HCT116 (cell line): ENCODE data around the gene VWA7. TPM values are rescaled to one million over a fixed set of nuclear protein-coding genes. Genes with fewer than 3 reads are reported as not detected.

ENCODE experiments used
- ATAC-seq: fragments of 200-7000 bp; cut with Tn5 transposase; 2 replicates; pipeline ENCODE4 v1.9.1; 2020; ENCODE audit warnings: mild to moderate bottlenecking, moderate library complexity
- BruUV-seq: library from RNA; stranded (reverse); fragments of 400-500 nt; replicated peaks from 2 replicates; lab custom pipeline; 2021; lab: Mats Ljungman, UMichigan
- CTCF ChIA-PET: fragments of 300-600 bp; sonication (Branson Sonifier 250); formaldehyde crosslinking; loops from one replicate; lab custom pipeline; 2021; ENCODE audit warnings: antibody characterized with exemption; lab: Charles Lee
- POLR2A ChIA-PET: fragments of 300-600, 350-600 bp; sonication (Branson Sonifier 250); formaldehyde crosslinking; loops from one replicate; lab custom pipeline; 2021; ENCODE audit warnings: antibody characterized with exemption; lab: Charles Lee
- RAD21 ChIA-PET, 2 experiments: fragments of 300-600 bp; sonication (Branson Sonifier 250); formaldehyde crosslinking; loops; one replicate each; lab custom pipeline; 2023; ENCODE audit warnings: low total read pairs in 2 of 2; ENCODE audit not compliant: uncharacterized antibody in 2 of 2, unreplicated experiment in 2 of 2, low non-redundant PET in 1 of 2; lab: Charles Lee
- DNase-seq: peaks from one replicate; pipeline ENCODE4 v3.0.0-alpha.2; 2010; ENCODE audit warnings: low read depth, low spot score
- H2AFZ ChIP-seq: fragments of 200-600 bp; shearing (Covaris generic), sonication (generic); 2 replicates; pipeline ENCODE4 v1.6.1; 2017; ENCODE audit warnings: low read depth, mixed run types, mixed read lengths, antibody characterized with exemption, low read length; ENCODE audit not compliant: poor library complexity, severe bottlenecking
- H3K27ac ChIP-seq: 2 replicates; pipeline ENCODE4 v1.5.1; 2012; ENCODE audit warnings: low read depth, low read length
- H3K27me3 ChIP-seq: fragments of 200-600 bp; sonication (generic); 2 replicates; pipeline ENCODE4 v1.6.1; 2016; ENCODE audit warnings: mixed run types, low read length, mixed read lengths; ENCODE audit not compliant: insufficient read depth
- H3K36me3 ChIP-seq, 2 experiments: fragments of 200-500 bp in 1 of 2; fragments of 200-600 bp in 1 of 2; sonication (Bioruptor generic) in 1 of 2; sonication (generic) in 1 of 2; 2 replicates each; pipeline versions ENCODE4 v1.5.1 to v1.6.1; 2014 to 2016; ENCODE audit warnings: low read length in 2 of 2, inconsistent platforms in 1 of 2, mixed read lengths in 1 of 2, mixed run types in 1 of 2; ENCODE audit not compliant: insufficient read depth in 2 of 2, control insufficient read depth in 1 of 2
- H3K4me1 ChIP-seq, 2 experiments: fragments of 200-600 bp in 1 of 2; sonication (generic) in 1 of 2; 2 replicates each; pipeline versions ENCODE4 v1.5.1 to v1.6.1; 2012 to 2017; ENCODE audit warnings: low read length in 2 of 2, inconsistent platforms in 1 of 2, mild to moderate bottlenecking in 1 of 2, mixed read lengths in 1 of 2, mixed run types in 1 of 2, moderate library complexity in 1 of 2; ENCODE audit not compliant: insufficient read depth in 2 of 2, control insufficient read depth in 1 of 2
- H3K4me2 ChIP-seq: fragments of 200-600 bp; sonication (generic); 2 replicates; pipeline ENCODE4 v1.6.1; 2017; ENCODE audit warnings: mixed run types, low read length, mixed read lengths
- H3K4me3 ChIP-seq, 2 experiments: fragments of 200-600 bp in 1 of 2; sonication (generic) in 1 of 2; replicated peaks in 1 of 2; 2 replicates each; pipeline ENCODE4 v1.5.1; 2011 to 2016; ENCODE audit warnings: low read length in 2 of 2, control low read depth in 1 of 2, low read depth in 1 of 2, mild to moderate bottlenecking in 1 of 2, mixed read lengths in 1 of 2, mixed run types in 1 of 2
- H3K79me2 ChIP-seq: fragments of 200-600 bp; sonication (generic); 2 replicates; pipeline ENCODE4 v1.6.1; 2017; ENCODE audit warnings: mild to moderate bottlenecking, mixed run types, low read length, moderate library complexity, mixed read lengths; ENCODE audit not compliant: insufficient read depth
- H3K9ac ChIP-seq: fragments of 200-600 bp; sonication (generic); 2 replicates; pipeline ENCODE4 v1.6.1; 2016; ENCODE audit warnings: low read length, mixed read lengths
- H3K9me2 ChIP-seq: fragments of 200-600 bp; sonication (generic), shearing (Covaris generic); 2 replicates; pipeline ENCODE4 v1.6.1; 2017; ENCODE audit warnings: mixed run types, mild to moderate bottlenecking, moderate library complexity; ENCODE audit not compliant: insufficient read depth
- H3K9me3 ChIP-seq, 2 experiments: fragments of 200-500 bp in 1 of 2; fragments of 200-600 bp in 1 of 2; sonication (Bioruptor generic) in 1 of 2; sonication (generic) in 1 of 2; 2 replicates each; pipeline ENCODE4 v1.6.1; 2014 to 2017; ENCODE audit warnings: low read length in 2 of 2, mixed read lengths in 2 of 2, inconsistent platforms in 1 of 2, low read depth in 1 of 2, mild to moderate bottlenecking in 1 of 2, mixed run types in 1 of 2, moderate library complexity in 1 of 2; ENCODE audit not compliant: control insufficient read depth in 1 of 2, insufficient read depth in 1 of 2
- H4K20me1 ChIP-seq: fragments of 200-600 bp; sonication (generic), shearing (Covaris generic); 2 replicates; pipeline ENCODE4 v1.6.1; 2017; ENCODE audit warnings: mixed run types, mild to moderate bottlenecking, moderate library complexity; ENCODE audit not compliant: insufficient read depth
- CEBPB ChIP-seq: IDR thresholded peaks from 2 replicates; pipeline ENCODE4 v1.6.1; 2012; ENCODE audit warnings: low read depth
- EGR1 ChIP-seq: IDR thresholded peaks from 2 replicates; pipeline ENCODE4 v1.6.1; 2012; ENCODE audit warnings: low read depth
- EZH2phosphoT487 ChIP-seq: fragments of 200-600 bp; IDR thresholded peaks from 2 replicates; pipeline ENCODE4 v1.6.1; 2018; ENCODE audit warnings: antibody characterized with exemption, borderline replicate concordance
- FOSL1 ChIP-seq: IDR thresholded peaks from 2 replicates; pipeline ENCODE4 v1.6.1; 2012; ENCODE audit warnings: low read depth
- POLR2A ChIP-seq: IDR thresholded peaks from 2 replicates; pipeline ENCODE4 v1.7.0; 2011; ENCODE audit warnings: borderline replicate concordance; ENCODE audit not compliant: insufficient read depth, insufficient read length; ENCODE audit errors: extremely low read depth
- POLR2AphosphoS5 ChIP-seq: IDR thresholded peaks from 2 replicates; pipeline ENCODE4 v1.6.1; 2011; ENCODE audit warnings: mild to moderate bottlenecking, low read depth, low read length, moderate library complexity
- RAD21 ChIP-seq: IDR thresholded peaks from 2 replicates; pipeline ENCODE4 v1.6.1; 2012; ENCODE audit warnings: low read depth, mild to moderate bottlenecking
- SP1 ChIP-seq: IDR thresholded peaks from 2 replicates; pipeline ENCODE4 v1.6.1; 2012; ENCODE audit warnings: low read depth
- SRF ChIP-seq: IDR thresholded peaks from 2 replicates; pipeline ENCODE4 v1.6.1; 2012; ENCODE audit warnings: low read depth
- TCF7L2 ChIP-seq: IDR thresholded peaks from 2 replicates; pipeline ENCODE4 v1.7.0; 2011; ENCODE audit warnings: borderline replicate concordance, inconsistent platforms; ENCODE audit not compliant: insufficient read depth, insufficient read length; ENCODE audit errors: extremely low read depth
- ZNF274 ChIP-seq: fragments of 200-500 bp; sonication (Bioruptor generic); IDR thresholded peaks from 2 replicates; pipeline ENCODE4 v1.6.1; 2014; ENCODE audit warnings: mild to moderate bottlenecking, low read depth, low read length, inconsistent platforms
- intact Hi-C: fragments of 100-400 bp; cut with micrococcal nuclease; formaldehyde crosslinking; loops from 2 replicates; pipeline ENCODE4 v1.10.0; 2022
- total RNA-seq: library from RNA; stranded (reverse); gene quantifications from one replicate; pipeline ENCODE4 v1.2.1, GENCODE V29; 2021; ENCODE audit not compliant: unreplicated experiment
- TF ChIP-seq, protein P1 (sequence below): IDR thresholded peaks from 2 replicates; pipeline ENCODE4 v1.6.1; 2012
- TF ChIP-seq, protein P2 (sequence below): IDR thresholded peaks from 2 replicates; pipeline ENCODE4 v1.6.1; 2012
- TF ChIP-seq, protein P3 (sequence below): IDR thresholded peaks from 2 replicates; pipeline ENCODE4 v1.6.1; 2011; ENCODE audit warnings: mild to moderate bottlenecking, low read length, moderate library complexity; ENCODE audit not compliant: insufficient replicate concordance; ENCODE audit errors: extremely low read depth
- TF ChIP-seq, protein P4 (sequence below), 3 experiments: fragments of 200-600 bp in 1 of 3; sonication (generic) in 1 of 3; IDR thresholded peaks in 2 of 3; conservative IDR thresholded peaks in 1 of 3; 2 replicates each; pipeline ENCODE4 v1.5.1; 2012 to 2017; ENCODE audit warnings: low read depth in 2 of 3, low read length in 2 of 3, antibody characterized with exemption in 1 of 3, borderline replicate concordance in 1 of 3, control low read depth in 1 of 3, mild to moderate bottlenecking in 1 of 3, mixed read lengths in 1 of 3, mixed run types in 1 of 3, moderate library complexity in 1 of 3; ENCODE audit not compliant: insufficient read depth in 1 of 3

The VWA7 gene
- total RNA-seq, 1 experiment from 2014 or later = 14.6 TPM

DNA sequence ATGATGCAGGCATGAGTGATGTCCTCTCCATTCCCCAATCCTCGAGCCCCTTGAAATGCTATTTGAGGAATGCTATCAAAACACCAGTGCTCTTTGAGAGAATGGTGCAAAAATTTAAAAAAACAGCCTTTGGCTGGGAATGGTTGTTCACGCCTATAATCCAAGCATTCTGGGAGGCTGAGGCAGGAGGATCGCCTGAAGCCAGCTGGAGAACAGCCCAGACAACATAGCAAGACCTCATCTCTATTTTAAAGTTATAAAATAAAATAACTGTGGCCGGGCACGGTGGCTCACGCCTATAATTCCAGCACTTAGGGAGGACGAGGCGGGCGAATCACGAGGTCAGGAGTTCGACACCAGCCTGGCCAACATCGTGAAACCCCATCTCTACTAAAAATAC is 22.7 kb upstream of the VWA7 start:
- no TSS peak for BruUV-seq
- H3K27ac ChIP-seq = no peak overlapping the region
- RAD21 ChIA-PET = no interaction called here
- TF ChIP-seq, protein P1, sequence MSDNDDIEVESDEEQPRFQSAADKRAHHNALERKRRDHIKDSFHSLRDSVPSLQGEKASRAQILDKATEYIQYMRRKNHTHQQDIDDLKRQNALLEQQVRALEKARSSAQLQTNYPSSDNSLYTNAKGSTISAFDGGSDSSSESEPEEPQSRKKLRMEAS = no peak
- TF ChIP-seq SRF (no peak), TCF7L2 (no peak), POLR2A (no peak), CEBPB (no peak), SP1 (no peak), FOSL1 (no peak), EZH2phosphoT487 (no peak), ZNF274 (no peak), POLR2AphosphoS5 (no peak), RAD21 (no peak), EGR1 (no peak)
- TF ChIP-seq, protein P2, sequence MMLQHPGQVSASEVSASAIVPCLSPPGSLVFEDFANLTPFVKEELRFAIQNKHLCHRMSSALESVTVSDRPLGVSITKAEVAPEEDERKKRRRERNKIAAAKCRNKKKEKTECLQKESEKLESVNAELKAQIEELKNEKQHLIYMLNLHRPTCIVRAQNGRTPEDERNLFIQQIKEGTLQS = no peak
- TF ChIP-seq, protein P3, sequence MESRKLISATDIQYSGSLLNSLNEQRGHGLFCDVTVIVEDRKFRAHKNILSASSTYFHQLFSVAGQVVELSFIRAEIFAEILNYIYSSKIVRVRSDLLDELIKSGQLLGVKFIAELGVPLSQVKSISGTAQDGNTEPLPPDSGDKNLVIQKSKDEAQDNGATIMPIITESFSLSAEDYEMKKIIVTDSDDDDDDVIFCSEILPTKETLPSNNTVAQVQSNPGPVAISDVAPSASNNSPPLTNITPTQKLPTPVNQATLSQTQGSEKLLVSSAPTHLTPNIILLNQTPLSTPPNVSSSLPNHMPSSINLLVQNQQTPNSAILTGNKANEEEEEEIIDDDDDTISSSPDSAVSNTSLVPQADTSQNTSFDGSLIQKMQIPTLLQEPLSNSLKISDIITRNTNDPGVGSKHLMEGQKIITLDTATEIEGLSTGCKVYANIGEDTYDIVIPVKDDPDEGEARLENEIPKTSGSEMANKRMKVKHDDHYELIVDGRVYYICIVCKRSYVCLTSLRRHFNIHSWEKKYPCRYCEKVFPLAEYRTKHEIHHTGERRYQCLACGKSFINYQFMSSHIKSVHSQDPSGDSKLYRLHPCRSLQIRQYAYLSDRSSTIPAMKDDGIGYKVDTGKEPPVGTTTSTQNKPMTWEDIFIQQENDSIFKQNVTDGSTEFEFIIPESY = no peak
- TF ChIP-seq, protein P4, sequence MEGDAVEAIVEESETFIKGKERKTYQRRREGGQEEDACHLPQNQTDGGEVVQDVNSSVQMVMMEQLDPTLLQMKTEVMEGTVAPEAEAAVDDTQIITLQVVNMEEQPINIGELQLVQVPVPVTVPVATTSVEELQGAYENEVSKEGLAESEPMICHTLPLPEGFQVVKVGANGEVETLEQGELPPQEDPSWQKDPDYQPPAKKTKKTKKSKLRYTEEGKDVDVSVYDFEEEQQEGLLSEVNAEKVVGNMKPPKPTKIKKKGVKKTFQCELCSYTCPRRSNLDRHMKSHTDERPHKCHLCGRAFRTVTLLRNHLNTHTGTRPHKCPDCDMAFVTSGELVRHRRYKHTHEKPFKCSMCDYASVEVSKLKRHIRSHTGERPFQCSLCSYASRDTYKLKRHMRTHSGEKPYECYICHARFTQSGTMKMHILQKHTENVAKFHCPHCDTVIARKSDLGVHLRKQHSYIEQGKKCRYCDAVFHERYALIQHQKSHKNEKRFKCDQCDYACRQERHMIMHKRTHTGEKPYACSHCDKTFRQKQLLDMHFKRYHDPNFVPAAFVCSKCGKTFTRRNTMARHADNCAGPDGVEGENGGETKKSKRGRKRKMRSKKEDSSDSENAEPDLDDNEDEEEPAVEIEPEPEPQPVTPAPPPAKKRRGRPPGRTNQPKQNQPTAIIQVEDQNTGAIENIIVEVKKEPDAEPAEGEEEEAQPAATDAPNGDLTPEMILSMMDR (IDR thresholded peaks at IDR 0.05 in 2 of 3, conservative IDR thresholded peaks at IDR 0.05 in 1 of 3; ENCODE audit: borderline replicate concordance in 1 of 3, insufficient read depth in 1 of 3, low read depth in 2 of 3, low read length in 2 of 3) = no peak
- TF ChIP-seq, all 23 proteins: peak for 0
- Histone ChIP-seq H3K9me3 (no peaks in the 10 kb centered on the region), H3K4me3 (no peak overlapping the region), H3K4me2 (no peak overlapping the region), H3K27me3 (no peaks in the 10 kb centered on the region), H3K4me1 (peaks cover 6 to 12% of the 10 kb centered on the region in 2 experiments), H2AFZ (no peak overlapping the region), H3K79me2 (peaks cover 29% of the 10 kb centered on the region), H4K20me1 (no peaks in the 10 kb centered on the region), H3K36me3 (peaks cover 6 to 12% of the 10 kb centered on the region in 2 experiments; a peak in 3 of 4 replicates), H3K9me2 (no peaks in the 10 kb centered on the region), H3K9ac (no peak overlapping the region)
- DNase-seq (no peak), ATAC-seq (no peak)
- ChIA-PET POLR2A (interaction anchor here (1.3 to 1.5 kb wide), 2 partner anchors 15 to 28 kb away, joined by 3 to 5 read pairs; partner anchors contain the start of gene HSPA1B), CTCF (no interaction called here)
- intact Hi-C loops = no loop called here
